ENCODE data around the gene TEX51. TPM values are rescaled to one million over a fixed set of nuclear protein-coding genes. Genes with fewer than 3 reads are reported as not detected.

The TEX51 gene
- total RNA-seq, 2 experiments from 2014 or later, result not detected

- CTCF ChIA-PET (ENCODE audit: unreplicated experiment), result no interaction called here
- no TSS peak for BruUV-seq (replicated peaks)
These were observed 51.8 kb downstream of the TEX51 start for GRCh38 chr2:126950504-126950903.

More at GRCh38 chr2:126950504-126950903, 51.8 kb downstream of the TEX51 start:
- POLR2A ChIA-PET, result no interaction called here
- no peaks in the 10 kb centered on the region for H3K4me1 ChIP-seq (ENCODE audit: insufficient read depth, low read length, poor library complexity, severe bottlenecking)
- H3K9me2 ChIP-seq (ENCODE audit: insufficient read depth, low read length), result no peaks in the 10 kb centered on the region
- H4K20me1 ChIP-seq (ENCODE audit: insufficient read depth, low read length), result no peaks in the 10 kb centered on the region
- H3K4me3 ChIP-seq (ENCODE audit: low read depth, low read length, poor library complexity, severe bottlenecking), result no peak overlapping the region
- H2AFZ ChIP-seq (ENCODE audit: low read length), result no peak overlapping the region
- H3K9me3 ChIP-seq (ENCODE audit: low read length), result no peaks in the 10 kb centered on the region
- H3K4me2 ChIP-seq (ENCODE audit: low read length), result no peak overlapping the region
- DNase-seq (ENCODE audit: low spot score), result no peak
- H3K36me3 ChIP-seq (ENCODE audit: insufficient read depth, low read length), result no peaks in the 10 kb centered on the region
- H3K27ac ChIP-seq (ENCODE audit: low read depth, low read length, poor library complexity, severe bottlenecking), result no peak overlapping the region
- no peak for TF ChIP-seq EZH2phosphoT487 (IDR thresholded peaks at IDR 0.05; ENCODE audit: borderline replicate concordance, low read depth, low read length)
- TF ChIP-seq, protein P1, sequence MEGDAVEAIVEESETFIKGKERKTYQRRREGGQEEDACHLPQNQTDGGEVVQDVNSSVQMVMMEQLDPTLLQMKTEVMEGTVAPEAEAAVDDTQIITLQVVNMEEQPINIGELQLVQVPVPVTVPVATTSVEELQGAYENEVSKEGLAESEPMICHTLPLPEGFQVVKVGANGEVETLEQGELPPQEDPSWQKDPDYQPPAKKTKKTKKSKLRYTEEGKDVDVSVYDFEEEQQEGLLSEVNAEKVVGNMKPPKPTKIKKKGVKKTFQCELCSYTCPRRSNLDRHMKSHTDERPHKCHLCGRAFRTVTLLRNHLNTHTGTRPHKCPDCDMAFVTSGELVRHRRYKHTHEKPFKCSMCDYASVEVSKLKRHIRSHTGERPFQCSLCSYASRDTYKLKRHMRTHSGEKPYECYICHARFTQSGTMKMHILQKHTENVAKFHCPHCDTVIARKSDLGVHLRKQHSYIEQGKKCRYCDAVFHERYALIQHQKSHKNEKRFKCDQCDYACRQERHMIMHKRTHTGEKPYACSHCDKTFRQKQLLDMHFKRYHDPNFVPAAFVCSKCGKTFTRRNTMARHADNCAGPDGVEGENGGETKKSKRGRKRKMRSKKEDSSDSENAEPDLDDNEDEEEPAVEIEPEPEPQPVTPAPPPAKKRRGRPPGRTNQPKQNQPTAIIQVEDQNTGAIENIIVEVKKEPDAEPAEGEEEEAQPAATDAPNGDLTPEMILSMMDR (conservative IDR thresholded peaks at IDR 0.05; ENCODE audit: low read length), result no peak
- H3K79me2 ChIP-seq (ENCODE audit: insufficient read depth, low read depth, low read length), result no peaks in the 10 kb centered on the region
- intact Hi-C loops (cut with micrococcal nuclease; ENCODE audit: unreplicated experiment), result no loop called here

Other genes with a start within 250 kb of the TEX51 start
- gene GYPC, start 242.7 kb upstream of the TEX51 start, total RNA-seq (2014; rRNA removed; shearing (Covaris generic)), result 117 and 154 TPM in 2 replicates
- gene GYPC, start 242.7 kb upstream of the TEX51 start, total RNA-seq (2022), result 96.4 and 107 TPM in 2 replicates
- gene BIN1, start 208.3 kb downstream of the TEX51 start, total RNA-seq (2014; rRNA removed; shearing (Covaris generic)), result 1.5 and 3.0 TPM in 2 replicates
- 9.8 and 14.1 TPM in 2 replicates for gene BIN1, start 208.3 kb downstream of the TEX51 start, total RNA-seq (2022)

Measured in OCI-LY7 (cell line).